GM12864 (cell line): ENCODE results near the gene CXCL8.
"Not testable (repeated sequence)": the region's sequence is repeated elsewhere in the genome, so short reads cannot be mapped to it uniquely, and the experiment has no call there.

ENCODE experiments used
- DNase-seq: peaks from one replicate; pipeline ENCODE4 v3.0.0-alpha.2; 2011; ENCODE audit warnings: low read depth
- H3K4me3 ChIP-seq: 2 replicates; pipeline ENCODE4 v1.5.1; 2011; ENCODE audit warnings: mild to moderate bottlenecking, low read depth, low read length, control low read depth
- TF ChIP-seq, protein P1 (sequence below): IDR thresholded peaks from 2 replicates; pipeline ENCODE4 v1.5.1; 2011; ENCODE audit warnings: low read depth, mild to moderate bottlenecking, moderate library complexity, low read length, control low read depth, inconsistent platforms; ENCODE audit errors: missing control alignments

The CXCL8 gene

GRCh38 chr4:73765296-73765695 is 24.9 kb downstream of the CXCL8 start:
- TF ChIP-seq, protein P1, sequence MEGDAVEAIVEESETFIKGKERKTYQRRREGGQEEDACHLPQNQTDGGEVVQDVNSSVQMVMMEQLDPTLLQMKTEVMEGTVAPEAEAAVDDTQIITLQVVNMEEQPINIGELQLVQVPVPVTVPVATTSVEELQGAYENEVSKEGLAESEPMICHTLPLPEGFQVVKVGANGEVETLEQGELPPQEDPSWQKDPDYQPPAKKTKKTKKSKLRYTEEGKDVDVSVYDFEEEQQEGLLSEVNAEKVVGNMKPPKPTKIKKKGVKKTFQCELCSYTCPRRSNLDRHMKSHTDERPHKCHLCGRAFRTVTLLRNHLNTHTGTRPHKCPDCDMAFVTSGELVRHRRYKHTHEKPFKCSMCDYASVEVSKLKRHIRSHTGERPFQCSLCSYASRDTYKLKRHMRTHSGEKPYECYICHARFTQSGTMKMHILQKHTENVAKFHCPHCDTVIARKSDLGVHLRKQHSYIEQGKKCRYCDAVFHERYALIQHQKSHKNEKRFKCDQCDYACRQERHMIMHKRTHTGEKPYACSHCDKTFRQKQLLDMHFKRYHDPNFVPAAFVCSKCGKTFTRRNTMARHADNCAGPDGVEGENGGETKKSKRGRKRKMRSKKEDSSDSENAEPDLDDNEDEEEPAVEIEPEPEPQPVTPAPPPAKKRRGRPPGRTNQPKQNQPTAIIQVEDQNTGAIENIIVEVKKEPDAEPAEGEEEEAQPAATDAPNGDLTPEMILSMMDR: no peak
- DNase-seq: no peak
- H3K4me3 ChIP-seq: no peak overlapping the region

DNA sequence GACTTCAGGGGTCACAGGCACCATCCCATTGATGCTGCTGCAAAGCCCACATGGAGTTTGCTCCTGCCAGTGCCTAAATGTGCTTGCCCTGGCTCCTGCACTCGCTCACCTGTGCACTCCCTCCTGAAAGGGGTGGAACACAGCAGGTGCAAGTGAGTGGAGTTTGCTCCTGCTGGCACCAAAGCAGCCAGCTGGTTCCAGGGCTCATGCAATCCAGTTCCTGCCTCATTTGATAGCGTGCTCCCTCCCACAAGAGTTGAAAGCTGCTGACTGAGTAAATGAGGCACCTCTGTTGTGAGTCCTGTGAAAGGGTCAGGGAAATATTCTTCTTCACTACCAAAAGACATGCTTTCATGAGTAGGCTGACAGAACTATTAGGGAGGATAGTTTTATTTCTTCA is 30.5 kb downstream of the CXCL8 start:
- H3K4me3 ChIP-seq: no peak overlapping the region
- DNase-seq: no peak
- TF ChIP-seq, protein P1: no peak

DNA sequence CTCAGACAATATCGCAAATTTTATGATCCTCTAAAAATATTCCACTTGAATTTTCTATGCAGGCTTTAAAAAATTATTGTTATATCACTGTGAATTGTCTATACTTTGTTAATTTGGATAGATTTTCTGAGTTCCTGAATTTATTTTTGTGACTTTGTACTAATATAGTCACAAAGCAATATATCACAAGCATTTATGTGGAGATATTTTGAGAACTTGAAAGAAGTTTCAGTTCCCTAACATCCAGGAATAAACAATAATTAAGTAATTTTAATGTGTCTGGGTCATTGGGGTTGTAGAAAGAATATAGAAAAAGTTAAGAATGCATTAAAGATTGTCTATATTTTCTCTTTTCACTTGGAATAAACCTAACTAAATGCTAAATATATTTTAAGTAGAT is 32.0 kb downstream of the CXCL8 start:
- H3K4me3 ChIP-seq: no peak overlapping the region
- TF ChIP-seq, protein P1: no peak
- no peak for DNase-seq

DNA sequence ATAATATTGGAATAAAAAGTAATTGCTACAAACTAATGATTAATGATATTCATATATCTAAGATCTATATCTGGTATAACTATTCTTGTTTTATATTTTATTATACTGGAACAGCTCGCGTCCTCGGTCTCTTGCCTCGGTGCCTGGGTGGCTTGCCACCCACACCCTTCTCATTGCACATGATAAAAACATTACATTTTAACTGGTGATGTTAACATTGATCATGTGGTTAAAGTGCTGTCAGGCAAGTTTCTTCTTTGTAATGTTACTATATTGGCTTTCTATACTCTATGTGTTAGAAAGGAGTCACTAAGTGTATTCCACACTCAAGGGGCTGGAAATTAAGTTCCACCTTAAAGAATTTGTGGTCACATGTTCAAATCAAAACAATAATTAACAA is 34.0 kb downstream of the CXCL8 start:
- not testable (repeated sequence) for DNase-seq, H3K4me3 ChIP-seq

GRCh38 chr4:73776321-73776729 is 36.0 kb downstream of the CXCL8 start:
- no peak for DNase-seq
- TF ChIP-seq, protein P1: no peak
- no peak overlapping the region for H3K4me3 ChIP-seq

- DNase-seq: no peak
- TF ChIP-seq, protein P1: no peak
- no peak overlapping the region for H3K4me3 ChIP-seq
These were observed 37.2 kb downstream of the CXCL8 start for GRCh38 chr4:73777612-73778011.

GRCh38 chr4:73780243-73780642 is 39.9 kb downstream of the CXCL8 start:
- TF ChIP-seq, protein P1: no peak
- DNase-seq: no peak
- no peak overlapping the region for H3K4me3 ChIP-seq

DNA sequence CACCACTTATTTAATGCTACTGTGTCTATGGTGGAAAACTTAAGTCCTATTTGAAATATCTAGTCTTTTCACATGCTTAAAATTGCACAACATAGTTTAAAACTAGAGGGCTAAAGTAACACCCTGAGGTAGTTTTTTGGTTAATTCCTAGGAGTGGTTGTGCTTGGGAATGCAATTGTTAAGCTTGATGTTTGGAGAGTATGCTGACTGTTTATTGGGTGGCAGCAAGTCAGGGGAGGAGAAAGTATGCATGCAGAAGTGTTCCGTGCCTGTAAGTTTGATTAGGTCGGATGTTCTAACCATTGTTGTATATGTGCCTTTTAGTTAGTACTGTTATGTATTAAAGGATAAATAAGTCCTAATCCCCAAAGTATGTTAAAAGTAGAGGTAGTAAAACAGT is 40.5 kb downstream of the CXCL8 start:
- H3K4me3 ChIP-seq: no peak overlapping the region
- no peak for DNase-seq
- TF ChIP-seq, protein P1: no peak
